H1 (cell line): Measurements from ENCODE around the gene AGR2. TPM values are rescaled to one million over a fixed set of nuclear protein-coding genes. Genes with fewer than 3 reads are reported as not detected.

Experiments
- CTCF ChIA-PET: fragments of 300-600 bp; sonication (Branson Sonifier 250); formaldehyde crosslinking; loops from one replicate; lab custom pipeline; 2021; ENCODE audit not compliant: partially characterized antibody; lab: Charles Lee
- POLR2A ChIA-PET: fragments of 300-600 bp; sonication (Branson Sonifier 250); formaldehyde crosslinking; loops from one replicate; lab custom pipeline; 2021; ENCODE audit warnings: inconsistent platforms; ENCODE audit not compliant: partially characterized antibody; lab: Charles Lee
- DNase-seq, 2 experiments: peaks; one replicate each; pipeline versions ENCODE4 v3.0.0 to v3.0.0-alpha.2; 2010 to 2022; ENCODE audit warnings: low spot score in 2 of 2, low read depth in 1 of 2, mixed read lengths in 1 of 2
- FAIRE-seq: peaks from 2 replicates; lab custom pipeline; 2011; peaks lifted over from hg19 to GRCh38; lab: Jason Lieb, UNC
- H2AFZ ChIP-seq: 2 replicates; pipeline ENCODE4 v1.8.1; 2012; ENCODE audit warnings: low read length, inconsistent platforms
- H2AK5ac ChIP-seq: 2 replicates; pipeline ENCODE4 v1.6.1; 2013; ENCODE audit warnings: low read depth, low read length
- H2BK120ac ChIP-seq: replicated peaks from 2 replicates; pipeline ENCODE3; 2013; ENCODE audit warnings: low read depth, low read length, inconsistent platforms
- H2BK12ac ChIP-seq: 2 replicates; pipeline ENCODE4 v1.6.1; 2013; ENCODE audit warnings: low read depth, low read length
- H2BK15ac ChIP-seq: 2 replicates; pipeline ENCODE4 v1.6.1; 2013; ENCODE audit warnings: low read length
- H2BK20ac ChIP-seq: 2 replicates; pipeline ENCODE4 v1.6.1; 2013; ENCODE audit warnings: low read length
- H2BK5ac ChIP-seq: 2 replicates; pipeline ENCODE4 v1.6.1; 2013; ENCODE audit warnings: low read depth, low read length
- H3K14ac ChIP-seq: 2 replicates; pipeline ENCODE4 v1.6.1; 2013; ENCODE audit warnings: inconsistent platforms; ENCODE audit not compliant: insufficient read length
- H3K18ac ChIP-seq: 2 replicates; pipeline ENCODE4 v1.6.1; 2013; ENCODE audit warnings: low read length; ENCODE audit errors: extremely low read depth
- H3K23ac ChIP-seq: 2 replicates; pipeline ENCODE4 v1.6.1; 2013; ENCODE audit warnings: inconsistent platforms; ENCODE audit not compliant: insufficient read length
- H3K23me2 ChIP-seq: 2 replicates; pipeline ENCODE4 v1.6.1; 2013; ENCODE audit warnings: low read depth, low read length
- H3K27ac ChIP-seq: 2 replicates; pipeline ENCODE4 v1.6.1; 2011; ENCODE audit warnings: low read depth, low read length, inconsistent platforms
- H3K27me3 ChIP-seq, 4 experiments: replicated peaks in 1 of 4; 1 replicate in 1 of 4; 2 replicates in 3 of 4; pipeline versions ENCODE4 v1.6.1 to v1.8.1; 2011 to 2013; ENCODE audit warnings: low read length in 3 of 4, mild to moderate bottlenecking in 3 of 4, inconsistent platforms in 2 of 4, mixed read lengths in 2 of 4, moderate library complexity in 1 of 4; ENCODE audit not compliant: control insufficient read depth in 3 of 4, insufficient read depth in 3 of 4; ENCODE audit errors: extremely low read depth in 1 of 4
- H3K36me3 ChIP-seq, 4 experiments: 2 replicates each; pipeline versions ENCODE4 v1.6.1 to v1.8.1; 2011 to 2013; ENCODE audit warnings: mild to moderate bottlenecking in 4 of 4, low read length in 3 of 4, moderate library complexity in 2 of 4, control low read depth in 1 of 4, inconsistent platforms in 1 of 4; ENCODE audit not compliant: insufficient read depth in 4 of 4, control insufficient read depth in 2 of 4
- H3K4ac ChIP-seq: replicated peaks from 2 replicates; pipeline ENCODE3; 2013; ENCODE audit warnings: low read length, low read depth, mixed read lengths, inconsistent platforms; ENCODE audit not compliant: insufficient read length
- H3K4me1 ChIP-seq, 4 experiments: replicated peaks in 1 of 4; 1 replicate in 1 of 4; 2 replicates in 3 of 4; pipeline versions ENCODE4 v1.6.1 to v1.8.1; 2011 to 2013; ENCODE audit warnings: low read length in 3 of 4, inconsistent platforms in 2 of 4, mixed read lengths in 1 of 4; ENCODE audit not compliant: insufficient read depth in 4 of 4, control insufficient read depth in 3 of 4
- H3K4me2 ChIP-seq, 2 experiments: 2 replicates each; pipeline versions ENCODE4 v1.6.1 to v1.8.1; 2011 to 2013; ENCODE audit warnings: low read depth in 2 of 2, low read length in 2 of 2, control low read depth in 1 of 2, inconsistent platforms in 1 of 2, mild to moderate bottlenecking in 1 of 2; ENCODE audit not compliant: insufficient read depth in 1 of 2
- H3K4me3 ChIP-seq, 4 experiments: fragments of 200-600, 300-600 bp in 1 of 4; sonication (generic), shearing (Covaris generic), sonication (Bioruptor Twin) in 1 of 4; 2 replicates each; pipeline versions ENCODE4 v1.5.1 to v1.8.1; 2011 to 2016; ENCODE audit warnings: low read length in 4 of 4, low read depth in 3 of 4, control low read depth in 2 of 4, inconsistent platforms in 2 of 4, mild to moderate bottlenecking in 2 of 4, mixed read lengths in 1 of 4, moderate library complexity in 1 of 4; ENCODE audit not compliant: insufficient read depth in 2 of 4; ENCODE audit errors: extremely low read depth in 1 of 4
- H3K56ac ChIP-seq: replicated peaks from 2 replicates; pipeline ENCODE3; 2013; ENCODE audit warnings: low read depth, mild to moderate bottlenecking, mixed read lengths, low read length, inconsistent platforms; ENCODE audit not compliant: insufficient read length
- H3K79me1 ChIP-seq: 2 replicates; pipeline ENCODE4 v1.6.1; 2013; ENCODE audit warnings: low read depth, low read length, control low read depth
- H3K79me2 ChIP-seq, 2 experiments: 2 replicates each; pipeline versions ENCODE4 v1.6.1 to v1.8.1; 2012 to 2013; ENCODE audit warnings: low read length in 2 of 2, mild to moderate bottlenecking in 2 of 2, inconsistent platforms in 1 of 2; ENCODE audit not compliant: insufficient read depth in 2 of 2, control insufficient read depth in 1 of 2
- H3K9ac ChIP-seq, 4 experiments: replicated peaks in 1 of 4; 1 replicate in 1 of 4; 2 replicates in 3 of 4; pipeline versions ENCODE4 v1.6.1 to v1.8.1; 2011 to 2013; ENCODE audit warnings: low read depth in 3 of 4, low read length in 3 of 4, control low read depth in 2 of 4, mild to moderate bottlenecking in 2 of 4, moderate library complexity in 2 of 4, inconsistent platforms in 1 of 4; ENCODE audit errors: extremely low read depth in 1 of 4
- H3K9me3 ChIP-seq, 2 experiments: 2 replicates each; pipeline versions ENCODE4 v1.6.1 to v1.8.1; 2012 to 2013; ENCODE audit warnings: mild to moderate bottlenecking in 2 of 2, moderate library complexity in 2 of 2, control low read depth in 1 of 2, inconsistent platforms in 1 of 2, low read depth in 1 of 2, low read length in 1 of 2, mixed read lengths in 1 of 2; ENCODE audit not compliant: insufficient read depth in 2 of 2
- H4K20me1 ChIP-seq, 2 experiments: replicated peaks in 1 of 2; 2 replicates each; pipeline versions ENCODE3 to v1.8.1; 2011 to 2013; ENCODE audit warnings: inconsistent platforms in 2 of 2, low read length in 2 of 2, mild to moderate bottlenecking in 1 of 2; ENCODE audit not compliant: insufficient read depth in 2 of 2, control insufficient read depth in 1 of 2
- H4K5ac ChIP-seq: 2 replicates; pipeline ENCODE4 v1.6.1; 2013; ENCODE audit warnings: low read length, low read depth, mixed read lengths, inconsistent platforms; ENCODE audit not compliant: insufficient read length
- H4K8ac ChIP-seq: 2 replicates; pipeline ENCODE4 v1.8.0; 2013; ENCODE audit warnings: mild to moderate bottlenecking, moderate library complexity, low read length, inconsistent platforms; ENCODE audit not compliant: insufficient read depth; ENCODE audit errors: extremely low read depth
- H4K91ac ChIP-seq: replicated peaks from 2 replicates; pipeline ENCODE3; 2013; ENCODE audit warnings: low read length, mixed read lengths, inconsistent platforms; ENCODE audit not compliant: insufficient read length
- TEAD4 ChIP-seq: IDR thresholded peaks from 2 replicates; pipeline ENCODE4 v1.6.1; 2012; ENCODE audit warnings: low read depth, low read length, inconsistent platforms, mixed read lengths
- WGBS, 2 experiments: shearing (Covaris generic) in 1 of 2; methylation state at CpG; one replicate each; pipeline versions ENCODE4 v1.1.6 to v1.1.7; 2013 to 2015; ENCODE audit warnings: low lambda C conversion rate in 2 of 2, mixed read lengths in 2 of 2, inconsistent platforms in 1 of 2, low coverage in 1 of 2, missing lambda C conversion rate in 1 of 2; ENCODE audit not compliant: insufficient replicate concordance in 2 of 2, insufficient coverage in 1 of 2, insufficient read length in 1 of 2; ENCODE audit errors: extremely low coverage in 1 of 2, missing lambda C conversion rate in 1 of 2; 5-methylcytosine and 5-hydroxymethylcytosine counted together
- polyA plus RNA-seq, 7 experiments: library from polyadenylated mRNA; depleted of rRNA in 3 of 7; stranded (reverse) in 5 of 7; unstranded in 2 of 7; fragments of >200 nt in 5 of 7; fragments of 200-250 nt in 2 of 7; gene quantifications; 1 replicate in 5 of 7; 2 replicates in 1 of 7; 4 replicates in 1 of 7; pipeline versions ENCODE4 v1.2.1 to v1.2.3, GENCODE V29; 2011 to 2013; ENCODE audit warnings: missing spikeins in 2 of 7, mixed read lengths in 2 of 7
- total RNA-seq: library from RNA; stranded (reverse); fragmentation: NEBNext Ultra II Directional; extraction: Animal tissue kit (Norgen Biotek cat#: 25700); gene quantifications from 2 replicates; pipeline ENCODE4 v1.2.1, GENCODE V29; 2021
- TF ChIP-seq, protein P1 (sequence below): IDR thresholded peaks from 2 replicates; pipeline ENCODE4 v1.6.1; 2012; ENCODE audit warnings: low read length, inconsistent platforms

Gene AGR2
- total and polyA plus RNA-seq, 2 of the 8 experiments (the other 6 are each of a cell fraction or from before 2014, with no cell fraction given) = not detected

DNA sequence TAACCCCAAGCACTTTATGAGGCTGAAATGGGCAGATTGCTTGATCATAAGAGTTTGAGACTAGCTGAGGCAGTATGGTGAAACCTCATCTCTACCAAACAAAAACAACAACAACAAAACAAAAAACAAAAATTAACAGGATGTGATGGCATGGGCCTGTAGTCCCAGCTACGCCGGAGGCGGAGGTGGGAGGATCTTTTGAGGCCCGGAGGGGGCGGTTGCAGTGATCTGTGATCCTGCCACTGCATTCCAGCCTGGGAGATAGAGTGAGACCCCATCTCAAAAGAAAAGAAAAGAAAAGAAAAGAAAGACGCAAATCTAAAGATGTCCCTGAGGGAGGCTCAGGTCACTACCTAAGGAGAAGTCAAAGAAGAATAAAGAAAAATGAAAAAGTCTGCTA lies 35.3 kb upstream of the AGR2 start:
- H3K79me2 ChIP-seq = no peaks in the 10 kb centered on the region
- H4K5ac ChIP-seq = no peak overlapping the region
- no peak overlapping the region for H3K4me2 ChIP-seq
- no peak overlapping the region for H4K91ac ChIP-seq
- CTCF ChIA-PET = interaction anchor here (0.7 to 2.4 kb wide), 3 partner anchors 10 to 253 kb away, joined by 3 to 11 read pairs (median 3); no protein-coding TSS in a partner anchor
- no peak overlapping the region for H3K4me3 ChIP-seq
- H3K4ac ChIP-seq = no peak overlapping the region
- no peaks in the 10 kb centered on the region for H3K79me1 ChIP-seq
- no peak overlapping the region for H2BK20ac ChIP-seq
- H3K23ac ChIP-seq = no peak overlapping the region
- FAIRE-seq (peak; percentile 28), DNase-seq (no peak)
- H2BK5ac ChIP-seq = no peak overlapping the region
- H3K27me3 ChIP-seq = no peaks in the 10 kb centered on the region
- TF ChIP-seq, protein P1, sequence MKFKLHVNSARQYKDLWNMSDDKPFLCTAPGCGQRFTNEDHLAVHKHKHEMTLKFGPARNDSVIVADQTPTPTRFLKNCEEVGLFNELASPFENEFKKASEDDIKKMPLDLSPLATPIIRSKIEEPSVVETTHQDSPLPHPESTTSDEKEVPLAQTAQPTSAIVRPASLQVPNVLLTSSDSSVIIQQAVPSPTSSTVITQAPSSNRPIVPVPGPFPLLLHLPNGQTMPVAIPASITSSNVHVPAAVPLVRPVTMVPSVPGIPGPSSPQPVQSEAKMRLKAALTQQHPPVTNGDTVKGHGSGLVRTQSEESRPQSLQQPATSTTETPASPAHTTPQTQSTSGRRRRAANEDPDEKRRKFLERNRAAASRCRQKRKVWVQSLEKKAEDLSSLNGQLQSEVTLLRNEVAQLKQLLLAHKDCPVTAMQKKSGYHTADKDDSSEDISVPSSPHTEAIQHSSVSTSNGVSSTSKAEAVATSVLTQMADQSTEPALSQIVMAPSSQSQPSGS = no peak
- 0 out of 2 replicates have a peak, but pooled peaks have one; percentile 45 for TF ChIP-seq TEAD4
- 0 out of 2 replicates have a peak overlapping the region, but pooled peaks have one; percentile 77 for H2AFZ ChIP-seq
- no peak overlapping the region for H3K14ac ChIP-seq
- no peak overlapping the region for H3K56ac ChIP-seq
- no peak overlapping the region for H2BK15ac ChIP-seq
- H2AK5ac ChIP-seq = no peak overlapping the region
- no peak overlapping the region for H2BK120ac ChIP-seq
- no peak overlapping the region for H2BK12ac ChIP-seq
- no peak overlapping the region for H3K9ac ChIP-seq
- H3K18ac ChIP-seq = no peak overlapping the region
- no peaks in the 10 kb centered on the region for H3K36me3 ChIP-seq
- H3K23me2 ChIP-seq = no peaks in the 10 kb centered on the region
- no peaks in the 10 kb centered on the region for H4K20me1 ChIP-seq
- POLR2A ChIA-PET = no interaction called here
- WGBS, 2 experiments = 86% methylated on average over 6 of the region's 6 CpGs; no CpG with 5 or more reads in 1 of the 2 experiments
- H4K8ac ChIP-seq = no peak overlapping the region
- H3K4me1 ChIP-seq = no peaks in the 10 kb centered on the region
- H3K27ac ChIP-seq = no peak overlapping the region
- H3K9me3 ChIP-seq = no peaks in the 10 kb centered on the region
